GM12878 (cell line): ENCODE results near the gene LRRK1. TPM values are rescaled to one million over a fixed set of nuclear protein-coding genes. Genes with fewer than 3 reads are reported as not detected.

Experiments
- ATAC-seq: fragments of 200-7000 bp; cut with Tn5 transposase; 3 replicates; pipeline ENCODE4 v1.9.1; 2020; ENCODE audit warnings: mild to moderate bottlenecking, moderate library complexity
- BruUV-seq: library from RNA; stranded (reverse); fragments of 400-500 nt; replicated peaks from 2 replicates; lab custom pipeline; 2021; lab: Mats Ljungman, UMichigan
- CTCF ChIA-PET: fragments of 300-600 bp; sonication (Branson Sonifier 250); formaldehyde crosslinking; extraction: SDS; loops from one replicate; lab custom pipeline; 2021; ENCODE audit warnings: inconsistent platforms; lab: Yijun Ruan, JAX
- POLR2A ChIA-PET: fragments of 350-600 bp; formaldehyde crosslinking; extraction: SDS; loops from one replicate; lab custom pipeline; 2021; ENCODE audit warnings: inconsistent platforms; lab: Charles Lee
- RAD21 ChIA-PET: fragments of 300-600 bp; sonication (Branson Sonifier 250); formaldehyde crosslinking; loops from one replicate; lab custom pipeline; 2023; ENCODE audit warnings: antibody characterized with exemption; ENCODE audit not compliant: unreplicated experiment; lab: Charles Lee
- SMC1A ChIA-PET: fragments of 300-600 bp; sonication (Branson Sonifier 250); formaldehyde crosslinking; loops from one replicate; lab custom pipeline; 2023; ENCODE audit not compliant: unreplicated experiment, uncharacterized antibody; lab: Charles Lee
- DNase-seq: peaks from one replicate; pipeline ENCODE4 v3.0.0-alpha.2; 2011; ENCODE audit warnings: low read depth, low spot score
- FAIRE-seq: peaks from 3 replicates; lab custom pipeline; 2011; peaks lifted over from hg19 to GRCh38; lab: Jason Lieb, UNC
- H2AFZ ChIP-seq: 2 replicates; pipeline ENCODE4 v1.6.0; 2011; ENCODE audit warnings: low read depth, low read length, control low read depth; ENCODE audit not compliant: control insufficient read depth
- H3K27ac ChIP-seq: 2 replicates; pipeline ENCODE4 v1.5.1; 2011; ENCODE audit warnings: control low read depth; ENCODE audit not compliant: control insufficient read depth, insufficient read depth
- H3K27me3 ChIP-seq, 2 experiments: replicated peaks in 1 of 2; 2 replicates each; pipeline versions ENCODE4 v1.6.0 to v1.6.1; 2011; ENCODE audit warnings: low read length in 1 of 2; ENCODE audit not compliant: control insufficient read depth in 2 of 2, insufficient read depth in 2 of 2
- H3K36me3 ChIP-seq, 2 experiments: 2 replicates each; pipeline ENCODE4 v1.5.1; 2011; ENCODE audit warnings: low read length in 1 of 2; ENCODE audit not compliant: control insufficient read depth in 2 of 2, insufficient read depth in 2 of 2
- H3K4me1 ChIP-seq: 2 replicates; pipeline ENCODE4 v1.6.1; 2011; ENCODE audit warnings: mild to moderate bottlenecking, low read length, moderate library complexity, mixed read lengths; ENCODE audit not compliant: control insufficient read depth, insufficient read depth
- H3K4me2 ChIP-seq: 2 replicates; pipeline ENCODE4 v1.6.0; 2011; ENCODE audit warnings: control low read depth; ENCODE audit not compliant: control insufficient read depth, insufficient read depth
- H3K4me3 ChIP-seq: fragments of 200-600 bp; sonication (generic); 2 replicates; pipeline ENCODE4 v1.5.1; 2016
- H3K79me2 ChIP-seq: 2 replicates; pipeline ENCODE4 v1.6.0; 2011; ENCODE audit warnings: low read length; ENCODE audit not compliant: control insufficient read depth, insufficient read depth
- H3K9ac ChIP-seq: 2 replicates; pipeline ENCODE4 v1.8.0; 2011; ENCODE audit warnings: low read length, control low read depth, mixed read lengths; ENCODE audit not compliant: control insufficient read depth, insufficient read depth
- H3K9me3 ChIP-seq: replicated peaks from 3 replicates; pipeline ENCODE4 v1.5.1; 2011; ENCODE audit warnings: mild to moderate bottlenecking, low read length; ENCODE audit not compliant: control insufficient read depth, insufficient read depth
- H4K20me1 ChIP-seq: 2 replicates; pipeline ENCODE4 v1.6.0; 2011; ENCODE audit not compliant: control insufficient read depth, insufficient read depth
- BACH1 ChIP-seq: fragments of 450-650 bp; IDR thresholded peaks from 2 replicates; pipeline ENCODE4 v1.6.1; 2017; ENCODE audit warnings: mild to moderate bottlenecking, borderline replicate concordance
- BMI1 ChIP-seq: fragments of 450-650 bp; IDR thresholded peaks from 2 replicates; pipeline ENCODE4 v1.6.1; 2016; ENCODE audit warnings: mild to moderate bottlenecking, moderate library complexity, borderline replicate concordance
- EED ChIP-seq: sonication (generic); IDR thresholded peaks from 2 replicates; pipeline ENCODE4 v1.6.1; 2016; ENCODE audit warnings: antibody characterized with exemption, low read depth
- FOS ChIP-seq: IDR thresholded peaks from 3 replicates; pipeline ENCODE4 v1.6.1; 2011; ENCODE audit warnings: borderline replicate concordance; ENCODE audit not compliant: insufficient read length; ENCODE audit errors: extremely low read depth
- FOXM1 ChIP-seq: IDR thresholded peaks from 2 replicates; pipeline ENCODE4 v1.6.1; 2012; ENCODE audit warnings: low read depth, mild to moderate bottlenecking, inconsistent platforms, low read length, moderate library complexity
- MEF2B ChIP-seq: fragments of 450-650 bp; IDR thresholded peaks from 2 replicates; pipeline ENCODE4 v1.6.1; 2018; ENCODE audit warnings: mild to moderate bottlenecking, moderate library complexity; ENCODE audit not compliant: partially characterized antibody, poor library complexity, severe bottlenecking
- SMARCA5 ChIP-seq: fragments of 450-650 bp; IDR thresholded peaks from 2 replicates; pipeline ENCODE4 v1.6.1; 2017; ENCODE audit warnings: mild to moderate bottlenecking
- SP1 ChIP-seq: IDR thresholded peaks from one replicate; pipeline ENCODE4 v1.6.1; 2011; ENCODE audit warnings: low read depth, low read length
- TBL1XR1 ChIP-seq: IDR thresholded peaks from 2 replicates; pipeline ENCODE4 v1.6.1; 2012; ENCODE audit warnings: low read depth, low read length, improper control_type of control experiment
- ZBED1 ChIP-seq: IDR thresholded peaks from 2 replicates; pipeline ENCODE4 v1.6.1; 2016; ENCODE audit warnings: borderline replicate concordance
- WGBS: methylation state at CpG from one replicate; pipeline ENCODE4 v1.1.6; 2016; ENCODE audit warnings: low lambda C conversion rate; ENCODE audit not compliant: insufficient replicate concordance, insufficient coverage; ENCODE audit errors: missing lambda C conversion rate; 5-methylcytosine and 5-hydroxymethylcytosine counted together
- in situ Hi-C: fragments of 300-500 bp; cut with MboI; formaldehyde crosslinking; loops from 9 replicates; pipeline ENCODE4 v1.14.3; 2018; ENCODE audit warnings: mixed read lengths
- intact Hi-C: fragments of 100-400 bp; cut with micrococcal nuclease; formaldehyde crosslinking; loops from one replicate; pipeline ENCODE4 v1.14.2; 2022; ENCODE audit not compliant: unreplicated experiment
- polyA plus RNA-seq, 11 experiments: library from polyadenylated mRNA; depleted of rRNA in 4 of 11; unstranded in 6 of 11; stranded (reverse) in 5 of 11; fragments of >200 nt; fragmentation: Nextera tagmentation in 4 of 11; fragmentation: Illumina TruSeq in 1 of 11; extraction: Ambion mirVana in 4 of 11; extraction: Trizol in 1 of 11; gene quantifications; 1 replicate in 1 of 11; 2 replicates in 10 of 11; pipeline versions ENCODE4 v1.2.1 to v1.2.3, GENCODE V29; 2011 to 2016; ENCODE audit warnings: inconsistent platforms in 2 of 11, missing spikeins in 2 of 11, low read depth in 1 of 11
- total RNA-seq, 4 experiments: library from RNA; depleted of rRNA in 3 of 4; stranded (reverse); fragments of >200 nt in 3 of 4; fragmentation: Illumina TruSeq in 1 of 4; extraction: Trizol in 1 of 4; gene quantifications; 2 replicates each; pipeline versions ENCODE4 v1.2.1 to v1.2.3, GENCODE V29; 2013 to 2021
- TF ChIP-seq, protein P1 (sequence below): fragments of 450-650 bp; IDR thresholded peaks from 2 replicates; pipeline ENCODE4 v1.6.1; 2017; ENCODE audit warnings: mild to moderate bottlenecking, moderate library complexity
- TF ChIP-seq, protein P2 (sequence below): fragments of 450-650 bp; IDR thresholded peaks from 2 replicates; pipeline ENCODE4 v1.6.1; 2017; ENCODE audit warnings: mild to moderate bottlenecking

LRRK1 gene
- total and polyA plus RNA-seq, 10 of the 15 experiments (the other 5 are each of a cell fraction or from before 2014, with no cell fraction given), result 2.2 to 58.3 (median 17.9) TPM

GRCh38 chr15:101108791-101109190 lies 189.6 kb downstream of the LRRK1 start:
- 66% methylated on average over 7 of the region's 7 CpGs for WGBS
- no peaks in the 10 kb centered on the region for H3K79me2 ChIP-seq
- no peaks in the 10 kb centered on the region for H3K27me3 ChIP-seq
- ChIA-PET CTCF (no interaction called here), POLR2A (interaction anchor here (0.5 kb wide), 1 partner anchor 459 kb away, joined by 4 read pairs; no protein-coding TSS in a partner anchor), RAD21 (no interaction called here), SMC1A (no interaction called here)
- TF ChIP-seq EED (no peak), ZBED1 (no peak), FOS (no peak), BACH1 (no peak), SMARCA5 (no peak), SP1 (no peak), MEF2B (no peak), BMI1 (no peak), FOXM1 (no peak), TBL1XR1 (no peak)
- TF ChIP-seq, protein P1, sequence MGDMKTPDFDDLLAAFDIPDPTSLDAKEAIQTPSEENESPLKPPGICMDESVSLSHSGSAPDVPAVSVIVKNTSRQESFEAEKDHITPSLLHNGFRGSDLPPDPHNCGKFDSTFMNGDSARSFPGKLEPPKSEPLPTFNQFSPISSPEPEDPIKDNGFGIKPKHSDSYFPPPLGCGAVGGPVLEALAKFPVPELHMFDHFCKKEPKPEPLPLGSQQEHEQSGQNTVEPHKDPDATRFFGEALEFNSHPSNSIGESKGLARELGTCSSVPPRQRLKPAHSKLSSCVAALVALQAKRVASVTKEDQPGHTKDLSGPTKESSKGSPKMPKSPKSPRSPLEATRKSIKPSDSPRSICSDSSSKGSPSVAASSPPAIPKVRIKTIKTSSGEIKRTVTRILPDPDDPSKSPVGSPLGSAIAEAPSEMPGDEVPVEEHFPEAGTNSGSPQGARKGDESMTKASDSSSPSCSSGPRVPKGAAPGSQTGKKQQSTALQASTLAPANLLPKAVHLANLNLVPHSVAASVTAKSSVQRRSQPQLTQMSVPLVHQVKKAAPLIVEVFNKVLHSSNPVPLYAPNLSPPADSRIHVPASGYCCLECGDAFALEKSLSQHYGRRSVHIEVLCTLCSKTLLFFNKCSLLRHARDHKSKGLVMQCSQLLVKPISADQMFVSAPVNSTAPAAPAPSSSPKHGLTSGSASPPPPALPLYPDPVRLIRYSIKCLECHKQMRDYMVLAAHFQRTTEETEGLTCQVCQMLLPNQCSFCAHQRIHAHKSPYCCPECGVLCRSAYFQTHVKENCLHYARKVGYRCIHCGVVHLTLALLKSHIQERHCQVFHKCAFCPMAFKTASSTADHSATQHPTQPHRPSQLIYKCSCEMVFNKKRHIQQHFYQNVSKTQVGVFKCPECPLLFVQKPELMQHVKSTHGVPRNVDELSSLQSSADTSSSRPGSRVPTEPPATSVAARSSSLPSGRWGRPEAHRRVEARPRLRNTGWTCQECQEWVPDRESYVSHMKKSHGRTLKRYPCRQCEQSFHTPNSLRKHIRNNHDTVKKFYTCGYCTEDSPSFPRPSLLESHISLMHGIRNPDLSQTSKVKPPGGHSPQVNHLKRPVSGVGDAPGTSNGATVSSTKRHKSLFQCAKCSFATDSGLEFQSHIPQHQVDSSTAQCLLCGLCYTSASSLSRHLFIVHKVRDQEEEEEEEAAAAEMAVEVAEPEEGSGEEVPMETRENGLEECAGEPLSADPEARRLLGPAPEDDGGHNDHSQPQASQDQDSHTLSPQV, result no peak
- TF ChIP-seq, protein P2, sequence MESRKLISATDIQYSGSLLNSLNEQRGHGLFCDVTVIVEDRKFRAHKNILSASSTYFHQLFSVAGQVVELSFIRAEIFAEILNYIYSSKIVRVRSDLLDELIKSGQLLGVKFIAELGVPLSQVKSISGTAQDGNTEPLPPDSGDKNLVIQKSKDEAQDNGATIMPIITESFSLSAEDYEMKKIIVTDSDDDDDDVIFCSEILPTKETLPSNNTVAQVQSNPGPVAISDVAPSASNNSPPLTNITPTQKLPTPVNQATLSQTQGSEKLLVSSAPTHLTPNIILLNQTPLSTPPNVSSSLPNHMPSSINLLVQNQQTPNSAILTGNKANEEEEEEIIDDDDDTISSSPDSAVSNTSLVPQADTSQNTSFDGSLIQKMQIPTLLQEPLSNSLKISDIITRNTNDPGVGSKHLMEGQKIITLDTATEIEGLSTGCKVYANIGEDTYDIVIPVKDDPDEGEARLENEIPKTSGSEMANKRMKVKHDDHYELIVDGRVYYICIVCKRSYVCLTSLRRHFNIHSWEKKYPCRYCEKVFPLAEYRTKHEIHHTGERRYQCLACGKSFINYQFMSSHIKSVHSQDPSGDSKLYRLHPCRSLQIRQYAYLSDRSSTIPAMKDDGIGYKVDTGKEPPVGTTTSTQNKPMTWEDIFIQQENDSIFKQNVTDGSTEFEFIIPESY, result no peak
- H3K4me2 ChIP-seq, result no peak overlapping the region
- no peaks in the 10 kb centered on the region for H3K4me1 ChIP-seq
- DNase-seq, result no peak
- H3K27ac ChIP-seq, result no peak overlapping the region
- in situ Hi-C loops (no loop called here), intact Hi-C loops (no loop called here)
- H3K36me3 ChIP-seq, result no peaks in the 10 kb centered on the region
- ATAC-seq, result no peak
- no peak overlapping the region for H3K9ac ChIP-seq
- H4K20me1 ChIP-seq, result no peaks in the 10 kb centered on the region; the same call in 1 of the 2 replicates
- no peak overlapping the region for H3K4me3 ChIP-seq
- BruUV-seq, result no TSS peak
- H2AFZ ChIP-seq, result no peak overlapping the region
- no peak for FAIRE-seq
- no peaks in the 10 kb centered on the region; the same call in 2 of the 3 replicates for H3K9me3 ChIP-seq
